Type B pancreatic cell (in vitro differentiated cells): ENCODE results near the gene LRCH1. TPM values are rescaled to one million over a fixed set of nuclear protein-coding genes. Genes with fewer than 3 reads are reported as not detected.

Experiments
- DNase-seq: peaks from one replicate; pipeline ENCODE4 v3.0.0; 2021; ENCODE audit warnings: mixed read lengths; ENCODE audit not compliant: unreplicated experiment; ENCODE audit errors: extremely low spot score
- H3K27ac Mint-ChIP-seq: 2 replicates; pipeline ENCODE4 v1.8.0; 2021; ENCODE audit warnings: mild to moderate bottlenecking, mixed read lengths
- H3K27me3 Mint-ChIP-seq: 2 replicates; pipeline ENCODE4 v1.8.0; 2021; ENCODE audit warnings: mixed read lengths
- H3K36me3 Mint-ChIP-seq: 2 replicates; pipeline ENCODE4 v1.8.0; 2021; ENCODE audit warnings: mixed read lengths
- H3K4me1 Mint-ChIP-seq: one replicate; pipeline ENCODE4 v1.8.0; 2021; ENCODE audit warnings: mixed read lengths; ENCODE audit not compliant: unreplicated experiment
- H3K4me3 Mint-ChIP-seq: 2 replicates; pipeline ENCODE4 v1.8.0; 2021; ENCODE audit warnings: mild to moderate bottlenecking, mixed read lengths
- H3K9me3 Mint-ChIP-seq: 2 replicates; pipeline ENCODE4 v1.8.0; 2021; ENCODE audit warnings: mixed read lengths
- total RNA-seq: library from RNA; stranded (reverse); gene quantifications from 2 replicates; pipeline ENCODE4 v1.2.1, GENCODE V29; 2021; ENCODE audit warnings: low replicate concordance
- TF ChIP-seq, protein P1 (sequence below): fragments of 200-600 bp; sonication (generic); conservative IDR thresholded peaks from 2 replicates; pipeline ENCODE4 v1.5.0; 2021; ENCODE audit warnings: antibody characterized with exemption, mild to moderate bottlenecking

The LRCH1 gene
- total RNA-seq, 1 donor from 2014 or later, result 23.0 TPM

DNA sequence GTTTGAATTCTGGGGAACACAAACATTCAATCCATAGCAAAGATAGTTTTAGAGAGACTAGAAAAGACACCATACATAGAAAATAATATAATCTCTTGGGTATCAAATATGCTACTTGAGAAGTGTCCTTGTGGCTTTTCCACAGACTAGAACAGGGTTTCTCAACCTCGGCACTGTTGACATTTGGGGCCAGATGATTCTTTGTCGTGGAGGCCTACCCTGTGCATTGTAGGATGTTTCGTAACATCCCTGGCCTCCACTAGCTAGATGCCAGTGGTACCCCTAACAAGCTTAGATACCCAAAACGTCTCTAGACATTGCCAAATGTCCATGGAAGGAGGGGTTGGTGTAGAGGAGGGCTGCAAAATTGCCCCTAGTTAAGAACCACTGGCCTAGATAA is 246.2 kb downstream of the LRCH1 start:
- TF ChIP-seq, protein P1, sequence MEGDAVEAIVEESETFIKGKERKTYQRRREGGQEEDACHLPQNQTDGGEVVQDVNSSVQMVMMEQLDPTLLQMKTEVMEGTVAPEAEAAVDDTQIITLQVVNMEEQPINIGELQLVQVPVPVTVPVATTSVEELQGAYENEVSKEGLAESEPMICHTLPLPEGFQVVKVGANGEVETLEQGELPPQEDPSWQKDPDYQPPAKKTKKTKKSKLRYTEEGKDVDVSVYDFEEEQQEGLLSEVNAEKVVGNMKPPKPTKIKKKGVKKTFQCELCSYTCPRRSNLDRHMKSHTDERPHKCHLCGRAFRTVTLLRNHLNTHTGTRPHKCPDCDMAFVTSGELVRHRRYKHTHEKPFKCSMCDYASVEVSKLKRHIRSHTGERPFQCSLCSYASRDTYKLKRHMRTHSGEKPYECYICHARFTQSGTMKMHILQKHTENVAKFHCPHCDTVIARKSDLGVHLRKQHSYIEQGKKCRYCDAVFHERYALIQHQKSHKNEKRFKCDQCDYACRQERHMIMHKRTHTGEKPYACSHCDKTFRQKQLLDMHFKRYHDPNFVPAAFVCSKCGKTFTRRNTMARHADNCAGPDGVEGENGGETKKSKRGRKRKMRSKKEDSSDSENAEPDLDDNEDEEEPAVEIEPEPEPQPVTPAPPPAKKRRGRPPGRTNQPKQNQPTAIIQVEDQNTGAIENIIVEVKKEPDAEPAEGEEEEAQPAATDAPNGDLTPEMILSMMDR, result no peak
- peaks cover 16% of the 10 kb centered on the region for H3K4me1 Mint-ChIP-seq
- H3K36me3 Mint-ChIP-seq, result no peaks in the 10 kb centered on the region
- H3K9me3 Mint-ChIP-seq, result no peaks in the 10 kb centered on the region
- DNase-seq, result no peak
- H3K27me3 Mint-ChIP-seq, result peaks cover 3% of the 10 kb centered on the region
- no peak overlapping the region for H3K27ac Mint-ChIP-seq
- H3K4me3 Mint-ChIP-seq, result no peak overlapping the region

DNA sequence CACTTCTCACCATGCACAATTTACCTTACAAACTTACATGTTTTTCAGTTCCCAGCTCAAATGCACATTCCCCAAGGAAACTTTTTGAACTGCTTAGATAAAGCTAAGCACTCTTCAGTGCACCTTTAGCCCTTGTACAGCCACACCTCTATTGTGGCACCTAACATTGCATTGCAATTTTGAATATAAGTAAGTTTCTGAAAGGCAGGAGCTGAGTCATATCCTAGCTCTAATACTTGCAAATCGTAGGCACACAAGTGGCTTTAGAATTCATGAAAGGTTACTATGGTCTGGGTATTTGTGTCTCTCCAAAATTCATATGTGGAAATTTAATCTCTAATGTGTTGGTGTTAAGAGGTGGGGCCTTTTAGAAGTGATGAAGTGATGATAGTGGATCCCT is 248.9 kb downstream of the LRCH1 start:
- Mint-ChIP-seq H3K4me3 (no peak overlapping the region), H3K27ac (no peak overlapping the region), H3K27me3 (peaks cover 6% of the 10 kb centered on the region), H3K36me3 (no peaks in the 10 kb centered on the region), H3K9me3 (no peaks in the 10 kb centered on the region), H3K4me1 (peaks cover under 1% of the 10 kb centered on the region)
- DNase-seq, result no peak
- TF ChIP-seq, protein P1, result no peak

Other genes starting within 250 kb of the LRCH1 start
- gene RUBCNL, start 165.9 kb upstream of the LRCH1 start, total RNA-seq, result 1.1 TPM in 2 replicates
- 62.3 and 114 TPM in 2 replicates for gene ESD, start 244.0 kb downstream of the LRCH1 start, total RNA-seq